ENCODE results near the gene GRIN2D. TPM values are rescaled to one million over a fixed set of nuclear protein-coding genes. Genes with fewer than 3 reads are reported as not detected.

Gene GRIN2D
- total and polyA plus RNA-seq, 2 of the 8 experiments (the other 6 are each of a cell fraction or from before 2014, with no cell fraction given) = 2.2 to 12.4 TPM

DNA sequence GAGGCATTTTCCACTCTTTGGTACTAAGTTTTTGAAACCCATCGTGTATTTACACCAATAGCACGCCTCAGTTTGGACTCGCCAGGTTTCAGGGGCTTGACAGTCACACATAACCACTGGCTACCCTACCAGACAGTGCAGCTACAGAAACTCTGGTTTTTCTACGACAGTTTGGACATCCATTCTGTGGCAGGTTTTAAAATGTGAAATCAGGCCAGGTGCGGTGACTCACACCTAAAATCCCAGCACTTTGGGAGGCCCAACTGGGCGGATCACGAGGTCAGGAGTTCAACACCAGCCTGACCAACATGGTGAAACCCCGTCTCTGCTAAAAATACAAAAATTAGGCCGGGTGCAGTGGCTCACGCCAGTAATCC lies 15.3 kb upstream of the GRIN2D start:
- Histone ChIP-seq H2BK15ac (ENCODE audit: low read length) (no peak overlapping the region), H3K27me3 (replicated peaks in 1 of 4; ENCODE audit: control insufficient read depth in 3 of 4, extremely low read depth in 1 of 4, insufficient read depth in 3 of 4, low read length in 3 of 4) (peaks cover 0 to 2% (median 0%) of the 10 kb centered on the region in 4 experiments; a peak in 1 of 7 replicates), H3K4ac (replicated peaks; ENCODE audit: insufficient read length, low read depth, low read length) (no peak overlapping the region), H2AFZ (ENCODE audit: low read length) (no peak overlapping the region), H2BK5ac (ENCODE audit: low read depth, low read length) (no peak overlapping the region), H2BK120ac (replicated peaks; ENCODE audit: low read depth, low read length) (no peak overlapping the region), H3K56ac (replicated peaks; ENCODE audit: insufficient read length, low read depth, low read length) (no peak overlapping the region), H4K20me1 (replicated peaks in 1 of 2; ENCODE audit: control insufficient read depth in 1 of 2, insufficient read depth in 2 of 2, low read length in 2 of 2) (peaks cover 0 to 1% of the 10 kb centered on the region in 2 experiments), H3K36me3 (ENCODE audit: control insufficient read depth in 2 of 4, insufficient read depth in 4 of 4, low read length in 3 of 4) (peaks cover 0 to 12% (median 5%) of the 10 kb centered on the region in 4 experiments; a peak in 3 of 8 replicates), H3K9ac (replicated peaks in 1 of 4; ENCODE audit: extremely low read depth in 1 of 4, low read depth in 3 of 4, low read length in 3 of 4) (no peak overlapping the region), H3K27ac (ENCODE audit: low read depth, low read length) (no peak overlapping the region), H3K18ac (ENCODE audit: extremely low read depth, low read length) (no peak overlapping the region), H2BK12ac (ENCODE audit: low read depth, low read length) (no peak overlapping the region), H3K14ac (ENCODE audit: insufficient read length) (no peak overlapping the region), H3K4me3 (ENCODE audit: extremely low read depth in 1 of 4, insufficient read depth in 2 of 4, low read depth in 3 of 4, low read length in 4 of 4) (no peak overlapping the region), H3K4me2 (ENCODE audit: insufficient read depth in 1 of 2, low read depth in 2 of 2, low read length in 2 of 2) (no peak overlapping the region), H3K9me3 (ENCODE audit: insufficient read depth in 2 of 2, low read depth in 1 of 2, low read length in 1 of 2) (no peaks in the 10 kb centered on the region), H2AK5ac (ENCODE audit: low read depth, low read length) (no peak overlapping the region), H3K79me1 (ENCODE audit: low read depth, low read length) (no peaks in the 10 kb centered on the region), H2BK20ac (ENCODE audit: low read length) (no peak overlapping the region), H4K8ac (ENCODE audit: extremely low read depth, insufficient read depth, low read length) (no peak overlapping the region), H3K79me2 (ENCODE audit: control insufficient read depth in 1 of 2, insufficient read depth in 2 of 2, low read length in 2 of 2) (no peaks in the 10 kb centered on the region), H3K23me2 (ENCODE audit: low read depth, low read length) (no peaks in the 10 kb centered on the region), H4K91ac (replicated peaks; ENCODE audit: insufficient read length, low read length) (no peak overlapping the region), H4K5ac (ENCODE audit: insufficient read length, low read depth, low read length) (no peak overlapping the region), H3K23ac (ENCODE audit: insufficient read length) (no peak overlapping the region), H3K4me1 (replicated peaks in 1 of 4; ENCODE audit: control insufficient read depth in 3 of 4, insufficient read depth in 4 of 4, low read length in 3 of 4) (no peaks in the 10 kb centered on the region; a peak in 1 of 7 replicates)
- POLR2A ChIA-PET (ENCODE audit: partially characterized antibody) = interaction anchor here (0.8 kb wide), 1 partner anchor 13 kb away, joined by 4 read pairs; the partner anchor contains the start of gene KDELR1
- CTCF ChIA-PET (ENCODE audit: partially characterized antibody) = no interaction called here
- no peak for FAIRE-seq
- no peak for TF ChIP-seq SUZ12 (IDR thresholded peaks at IDR 0.05; ENCODE audit: low read length)
- TF ChIP-seq RXRA (IDR thresholded peaks at IDR 0.05; ENCODE audit: insufficient read depth, low read depth, low read length) = no peak
- no peak for TF ChIP-seq TEAD4 (IDR thresholded peaks at IDR 0.05; ENCODE audit: low read depth, low read length)
- TF ChIP-seq, protein P1, sequence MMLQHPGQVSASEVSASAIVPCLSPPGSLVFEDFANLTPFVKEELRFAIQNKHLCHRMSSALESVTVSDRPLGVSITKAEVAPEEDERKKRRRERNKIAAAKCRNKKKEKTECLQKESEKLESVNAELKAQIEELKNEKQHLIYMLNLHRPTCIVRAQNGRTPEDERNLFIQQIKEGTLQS (IDR thresholded peaks at IDR 0.05; ENCODE audit: insufficient read depth, low read depth, low read length) = no peak
- no peak for TF ChIP-seq KDM1A (IDR thresholded peaks at IDR 0.05; ENCODE audit: borderline replicate concordance, low read length)
- no peak for TF ChIP-seq SIRT6 (IDR thresholded peaks at IDR 0.05; ENCODE audit: low read length)
- TF ChIP-seq SP4 (IDR thresholded peaks at IDR 0.05; ENCODE audit: low read length) = no peak
- no peak for TF ChIP-seq KDM5A (IDR thresholded peaks at IDR 0.05; ENCODE audit: low read length)
- no peak for TF ChIP-seq SP1 (IDR thresholded peaks at IDR 0.05; ENCODE audit: low read depth, low read length)
- TF ChIP-seq RBBP5 (IDR thresholded peaks at IDR 0.05; ENCODE audit: borderline replicate concordance, low read depth, low read length) = no peak
- TF ChIP-seq SP2 (IDR thresholded peaks at IDR 0.05; ENCODE audit: low read length) = no peak
- TF ChIP-seq JUN (IDR thresholded peaks at IDR 0.05; ENCODE audit: low read depth, low read length) = no peak
- no peak for TF ChIP-seq BACH1 (IDR thresholded peaks at IDR 0.05; ENCODE audit: low read length)
- WGBS, 2 experiments (ENCODE audit: extremely low coverage in 1 of 2, insufficient coverage in 1 of 2, insufficient read length in 1 of 2, insufficient replicate concordance in 2 of 2, low coverage in 1 of 2, low lambda C conversion rate in 2 of 2, missing lambda C conversion rate in 1 of 2) = 93% methylated on average over 10 of the region's 10 CpGs; no CpG with 5 or more reads in 1 of the 2 experiments
- DNase-seq (ENCODE audit: low read depth in 1 of 2, low spot score in 2 of 2) = no peak

Measured in H1 (cell line).